ENCODE data around the gene STK26.
A peak's percentile ranks its signal among the peaks of the same experiment; 100 is the strongest.
"Not testable (repeated sequence)": the region's sequence is repeated elsewhere in the genome, so short reads cannot be mapped to it uniquely, and the experiment has no call there.

The STK26 gene

DNA sequence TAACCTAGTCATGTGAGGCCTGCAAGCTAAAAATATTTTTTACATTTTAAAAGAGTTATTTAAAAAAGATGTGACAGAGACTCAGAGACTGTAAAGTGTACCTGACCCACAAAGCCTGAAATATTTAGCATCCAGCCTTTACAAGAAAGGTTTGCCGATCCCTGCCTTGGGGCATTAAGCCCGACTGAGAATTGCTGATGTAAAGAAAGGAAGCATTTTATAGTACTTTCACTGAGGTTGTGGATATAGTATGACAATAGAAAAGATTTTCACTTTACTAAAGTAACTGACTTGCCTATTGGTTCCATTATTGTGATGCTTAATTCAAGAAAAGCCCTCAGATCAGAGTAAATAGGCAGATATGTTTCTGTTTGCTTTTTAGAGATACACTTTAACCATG, 17.0 kb downstream of the STK26 start:
- no peak for DNase-seq

GRCh38 chrX:132041015-132041414, 17.9 kb downstream of the STK26 start:
- DNase-seq, result no peak

- DNase-seq, result no peak
Observed at GRCh38 chrX:132043977-132044376, 20.9 kb downstream of the STK26 start.

DNA sequence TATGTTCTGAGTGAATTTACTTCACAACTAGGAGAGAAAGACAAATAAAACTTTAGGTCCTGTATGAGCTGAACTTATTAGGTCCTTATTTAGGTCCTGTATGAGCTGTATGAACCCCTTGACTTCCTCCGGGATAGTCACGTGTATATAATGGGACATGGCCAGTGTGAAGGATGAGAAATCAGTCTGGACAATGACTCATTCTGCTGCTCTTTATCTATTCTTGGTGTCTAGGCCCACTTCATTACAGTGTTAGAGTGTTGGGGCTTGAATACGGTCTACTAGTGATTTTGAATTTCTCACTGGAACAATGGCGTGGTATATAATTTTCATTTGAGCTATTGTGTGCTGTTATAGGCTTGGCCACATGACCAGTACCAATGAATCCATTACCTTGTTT, 21.9 kb downstream of the STK26 start:
- no peak for DNase-seq

DNA sequence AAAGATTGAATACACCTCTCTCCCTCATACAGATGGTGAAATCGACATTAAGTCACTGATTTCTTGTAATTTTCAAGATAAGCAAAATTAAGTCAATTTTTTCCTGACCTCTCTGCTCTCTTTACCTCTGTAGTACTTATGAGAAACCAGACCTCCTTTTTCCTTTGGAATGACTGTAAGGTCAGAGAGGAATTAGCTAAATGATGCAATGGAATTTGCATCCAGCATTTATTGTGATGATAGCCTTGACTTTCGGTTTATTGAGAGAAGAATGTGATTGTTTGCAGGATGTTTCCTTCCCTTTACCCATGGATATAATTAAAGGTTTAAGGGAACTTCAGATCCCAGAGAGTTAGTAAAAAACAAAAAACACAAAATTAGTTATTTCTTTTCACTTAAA, 22.4 kb downstream of the STK26 start:
- no peak for DNase-seq

- no peak for DNase-seq
Observed at GRCh38 chrX:132046533-132046932, 23.4 kb downstream of the STK26 start.

- not testable (repeated sequence) for DNase-seq
Observed at GRCh38 chrX:132051778-132052177, 28.7 kb downstream of the STK26 start.

DNA sequence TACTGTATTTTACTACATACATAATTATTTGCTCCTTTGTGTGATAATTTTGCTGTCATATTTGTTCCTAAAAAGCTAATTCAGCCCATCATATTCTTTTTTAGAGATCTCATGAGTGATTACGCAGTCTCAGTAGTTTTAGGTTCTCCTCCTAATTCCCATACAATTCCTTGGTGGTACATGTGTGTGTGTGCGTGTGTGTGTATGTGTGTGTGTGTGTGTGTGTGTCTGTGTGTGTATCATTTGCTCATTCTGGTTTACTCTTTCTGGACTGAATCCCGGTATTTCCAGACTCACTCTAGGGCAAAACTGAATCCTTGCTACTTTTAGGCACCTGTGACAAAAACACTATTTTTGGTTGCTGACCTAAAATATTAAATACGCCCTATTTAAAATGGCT, 34.9 kb downstream of the STK26 start:
- DNase-seq, result no peak

- DNase-seq, result no peak
Observed at GRCh38 chrX:132058975-132059374, 35.9 kb downstream of the STK26 start.

DNA sequence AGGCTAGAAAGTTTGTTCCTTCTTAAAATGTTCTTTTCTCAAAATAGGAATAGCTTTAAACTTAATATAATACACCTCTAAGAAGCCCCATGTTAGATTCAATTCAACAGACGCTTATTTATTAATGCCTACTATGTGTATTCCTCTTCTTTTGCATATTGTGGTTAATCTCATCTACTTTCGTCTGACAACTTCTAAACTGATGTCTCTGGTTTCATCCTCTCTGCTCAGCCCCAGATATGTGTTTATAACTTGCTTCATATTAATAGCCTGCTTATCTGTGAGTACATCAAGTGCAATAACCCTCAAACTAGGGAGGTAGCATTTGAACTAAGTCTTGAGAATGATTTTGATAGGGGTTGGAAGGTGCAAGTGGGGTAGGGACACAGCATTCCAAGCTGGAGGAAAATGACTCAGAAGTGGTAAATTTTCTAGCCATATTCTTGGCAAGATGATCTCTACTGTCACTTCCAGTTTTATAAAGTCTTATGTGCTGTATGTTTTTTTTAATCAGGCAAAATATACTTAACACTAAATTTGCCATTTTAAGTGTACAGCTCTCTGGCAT, 37.0 kb downstream of the STK26 start:
- DNase-seq, result no peak

DNA sequence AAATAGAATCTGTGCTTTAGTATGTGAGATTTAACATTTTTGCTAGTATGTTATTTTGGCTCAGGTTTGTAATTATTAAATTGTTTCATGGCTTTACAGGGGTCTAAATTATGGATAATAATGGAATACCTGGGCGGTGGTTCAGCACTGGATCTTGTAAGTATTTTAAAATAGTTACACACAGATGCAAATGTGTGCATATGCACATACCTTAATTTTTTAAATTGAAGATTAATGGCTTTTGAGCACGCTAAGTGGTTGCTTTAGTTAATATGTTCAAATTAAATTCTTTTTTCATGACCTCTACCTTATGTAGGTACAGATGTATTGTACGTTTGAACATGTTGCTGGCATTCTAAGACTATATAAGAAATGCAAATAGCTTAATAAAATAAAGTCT, 40.2 kb downstream of the STK26 start:
- DNase-seq, result no peak

GRCh38 chrX:132063862-132064261, 40.8 kb downstream of the STK26 start:
- DNase-seq, result no peak

DNA sequence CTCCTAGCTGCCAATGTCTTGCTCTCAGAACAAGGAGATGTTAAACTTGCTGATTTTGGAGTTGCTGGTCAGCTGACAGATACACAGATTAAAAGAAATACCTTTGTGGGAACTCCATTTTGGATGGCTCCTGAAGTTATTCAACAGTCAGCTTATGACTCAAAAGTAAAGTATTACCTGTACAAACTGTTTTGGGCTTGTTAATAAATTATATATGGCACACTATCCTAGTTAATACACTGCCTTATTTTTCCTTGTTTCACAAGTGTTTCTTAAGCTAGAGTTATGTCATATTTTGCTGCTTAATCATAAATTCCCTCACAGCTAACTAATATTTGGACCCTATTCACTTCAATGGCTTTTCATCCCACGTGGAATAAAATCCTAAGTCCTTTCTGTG, 45.3 kb downstream of the STK26 start:
- no peak for DNase-seq

DNA sequence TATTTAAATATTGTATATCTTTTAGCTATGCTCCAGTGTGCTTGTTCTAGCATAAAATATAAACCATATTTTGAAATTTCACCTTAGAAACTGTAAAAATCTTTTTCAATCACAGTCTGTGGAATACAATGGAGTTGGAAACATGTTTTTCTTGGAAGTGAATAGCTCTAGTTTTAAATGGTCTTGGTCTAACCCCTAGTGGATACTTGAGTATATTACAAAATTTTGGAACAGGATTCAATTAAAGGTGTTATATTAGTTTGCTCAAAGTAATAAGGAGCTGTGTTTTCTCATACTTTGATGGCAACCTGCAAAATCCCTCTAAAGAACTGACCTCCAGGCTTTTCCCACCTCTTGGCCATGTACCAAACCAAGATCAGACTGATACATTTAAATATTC, 48.2 kb downstream of the STK26 start:
- DNase-seq, result peak; percentile 35

DNA sequence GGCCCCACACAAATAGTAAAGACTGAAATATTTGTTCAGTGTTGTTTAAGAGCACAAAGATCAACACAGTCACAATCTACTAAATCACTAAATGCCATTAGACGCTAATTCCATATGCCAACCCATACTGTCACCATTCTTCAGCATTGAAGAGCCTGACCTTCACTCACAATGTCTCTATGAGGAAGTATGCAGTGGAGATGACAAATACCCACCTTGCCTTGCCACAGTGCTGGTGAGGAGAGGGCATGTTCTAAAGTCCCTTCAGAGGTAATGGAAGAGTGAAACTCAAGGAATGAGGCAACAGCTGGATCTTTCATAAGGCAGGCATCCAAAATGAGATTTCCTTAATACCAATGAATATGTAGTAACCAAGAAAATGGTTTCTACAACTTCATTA, 54.3 kb downstream of the STK26 start:
- DNase-seq, result no peak

DNA sequence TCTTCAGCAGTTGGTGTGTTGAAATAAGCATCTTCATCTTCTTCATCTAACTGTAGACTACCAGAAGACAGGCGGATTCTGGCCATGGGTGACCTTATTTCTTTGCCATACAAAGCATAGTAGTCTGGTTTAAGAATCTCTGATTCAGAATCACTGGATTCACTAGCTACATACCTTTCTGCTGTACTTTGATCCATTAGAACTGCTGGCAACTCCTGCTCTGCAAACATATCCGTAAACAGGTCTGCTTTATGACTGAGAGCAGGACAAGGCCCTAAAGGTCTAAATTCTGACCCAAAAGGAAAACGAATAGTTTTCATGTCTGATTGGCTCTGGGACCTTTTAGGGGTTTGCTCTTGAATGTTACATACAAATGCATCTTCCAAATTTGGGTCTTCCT, 54.8 kb downstream of the STK26 start:
- no peak for DNase-seq

- no peak for DNase-seq
Observed at GRCh38 chrX:132085786-132086185, 62.7 kb downstream of the STK26 start.

- no peak for DNase-seq
Observed at GRCh38 chrX:132086672-132087071, 63.6 kb downstream of the STK26 start.

- DNase-seq, result no peak
Observed at GRCh38 chrX:132088864-132089263, 65.8 kb downstream of the STK26 start.

GRCh38 chrX:132090403-132091159, 67.5 kb downstream of the STK26 start:
- no peak for DNase-seq

DNA sequence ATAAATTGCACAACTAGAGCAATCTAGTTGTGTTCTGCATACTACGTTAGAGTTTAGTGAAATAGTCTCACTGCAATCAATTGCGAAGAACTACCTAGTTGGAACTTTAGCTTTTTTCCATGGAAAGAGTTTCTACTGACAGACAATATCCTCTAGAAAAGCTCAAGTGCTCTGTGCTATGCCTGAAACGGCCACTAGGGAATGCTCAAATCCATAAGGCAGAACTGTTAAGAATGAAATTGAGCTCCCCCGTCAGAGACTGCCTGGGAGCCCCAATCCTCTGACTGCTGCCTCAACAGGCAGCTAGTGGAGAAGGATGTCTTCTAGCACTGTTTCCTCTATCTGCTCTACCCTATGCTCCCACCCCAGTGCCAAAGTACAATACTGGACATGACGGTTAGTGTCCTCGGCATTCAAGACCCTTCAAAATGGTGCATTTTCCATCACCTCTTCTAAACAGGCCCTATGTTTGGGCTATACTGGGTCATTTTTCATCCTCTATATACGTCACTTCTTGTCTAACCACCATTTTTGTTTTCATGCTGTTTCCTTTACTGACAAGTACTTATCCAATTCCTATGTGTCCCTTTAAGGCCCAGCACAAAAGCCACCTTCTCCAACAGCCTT, 69.5 kb downstream of the STK26 start:
- peak; percentile 21 for DNase-seq

GRCh38 chrX:132093239-132093860, 70.2 kb downstream of the STK26 start:
- DNase-seq, result no peak

GRCh38 chrX:132094164-132094563, 71.1 kb downstream of the STK26 start:
- no peak for DNase-seq

GRCh38 chrX:132098704-132099103, 75.6 kb downstream of the STK26 start:
- DNase-seq, result not testable (repeated sequence)
